Central memory CD4-positive, alpha-beta T cell (primary cell): Measurements from ENCODE around the gene STEAP1B.
"Not testable (repeated sequence)": the region's sequence is repeated elsewhere in the genome, so short reads cannot be mapped to it uniquely, and the experiment has no call there.

Experiments used
- DNase-seq: peaks from one replicate; pipeline ENCODE4 v3.0.0; 2022

Gene STEAP1B

GRCh38 chr7:22496296-22496888 is 3.6 kb downstream of the STEAP1B start:
- DNase-seq: not testable (repeated sequence)

DNA sequence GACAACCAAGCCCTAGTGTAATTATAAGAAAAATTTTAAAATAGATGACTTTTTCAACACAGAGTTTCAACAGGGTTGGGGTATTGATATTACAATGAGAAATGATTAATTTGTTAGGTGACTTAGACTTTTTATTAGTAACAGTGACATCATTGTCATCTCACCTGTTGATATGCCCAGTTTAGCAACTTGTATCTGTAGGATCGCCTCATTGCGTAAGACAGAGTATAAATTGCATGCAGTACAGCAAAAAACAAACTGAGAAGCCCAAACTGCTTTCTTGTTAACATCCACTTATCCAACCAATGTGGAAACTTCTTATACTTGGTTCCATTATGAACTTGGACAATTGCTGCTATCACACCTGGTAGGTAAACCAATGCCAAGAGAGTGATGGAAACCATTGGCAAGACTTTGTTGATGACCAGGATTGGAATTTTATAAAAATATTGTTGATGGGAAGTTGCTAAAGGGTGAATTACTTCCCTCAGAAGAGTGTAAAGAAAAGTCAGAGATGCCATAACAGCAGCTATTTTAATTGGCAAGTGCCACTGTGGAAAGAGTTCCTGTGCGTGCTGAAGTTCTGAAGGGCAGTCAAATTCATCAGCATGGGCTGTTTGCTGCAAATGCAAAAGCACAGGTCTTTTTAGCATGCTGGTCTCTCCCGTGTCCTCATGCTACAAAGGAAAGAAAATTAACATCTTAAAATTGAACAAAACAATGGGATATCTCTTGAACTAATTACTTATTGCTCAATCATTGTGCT is 6.6 kb downstream of the STEAP1B start:
- DNase-seq: not testable (repeated sequence)

- peak; percentile 43 for DNase-seq
These were observed 11.1 kb downstream of the STEAP1B start for GRCh38 chr7:22488643-22489462.

DNA sequence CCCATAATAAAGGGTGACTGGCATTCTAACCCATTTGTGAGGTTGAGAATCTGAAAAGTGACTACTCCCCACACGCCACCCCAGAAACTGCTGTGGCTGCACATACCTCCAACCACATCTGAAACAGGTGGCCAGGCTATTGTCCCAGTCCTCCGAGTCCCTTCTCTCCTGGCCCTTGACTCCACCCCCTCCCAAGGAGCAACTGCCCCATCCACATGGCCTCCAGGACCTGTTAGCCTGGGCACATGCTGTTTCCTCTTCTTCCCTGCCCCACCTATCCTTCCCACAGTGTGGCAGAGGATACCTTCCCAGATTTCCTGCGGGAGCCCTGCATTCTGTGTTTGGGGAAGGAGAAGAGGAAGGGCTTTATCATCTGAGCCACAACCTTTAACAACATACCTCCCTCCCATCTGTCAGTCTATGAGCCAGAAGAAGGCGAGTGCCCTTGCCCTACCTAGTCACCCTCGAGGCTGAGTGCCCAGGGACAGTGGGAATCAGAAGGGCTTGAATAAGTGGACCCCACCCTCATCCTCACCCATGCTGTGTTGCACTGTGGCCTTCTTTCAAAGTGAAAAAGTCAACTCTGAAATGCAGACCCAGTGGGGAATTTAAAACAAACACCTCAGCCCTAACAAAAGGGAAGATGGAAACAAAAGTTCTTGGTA is 11.9 kb downstream of the STEAP1B start:
- DNase-seq: no peak

DNA sequence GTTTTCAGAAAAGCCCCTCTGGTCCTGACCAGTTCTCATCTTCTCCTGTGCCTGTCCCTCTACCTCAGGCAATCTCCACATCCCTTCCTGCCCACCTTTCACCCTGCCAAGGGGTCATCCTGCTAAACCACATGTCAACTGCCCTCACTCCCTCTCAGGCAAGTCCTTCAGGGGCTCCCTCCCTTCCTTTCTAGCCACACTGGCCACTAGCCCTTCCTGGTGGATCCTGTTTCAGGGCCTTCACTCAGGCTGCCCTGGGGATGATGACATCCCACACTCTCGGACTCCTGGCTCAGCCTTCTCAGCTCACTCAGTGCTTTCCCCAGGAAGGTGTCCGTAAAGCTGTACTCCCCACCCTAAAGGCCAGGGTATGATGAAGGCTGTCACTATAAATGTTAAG is 13.4 kb downstream of the STEAP1B start:
- no peak for DNase-seq

GRCh38 chr7:22485189-22485588 is 14.8 kb downstream of the STEAP1B start:
- no peak for DNase-seq

DNA sequence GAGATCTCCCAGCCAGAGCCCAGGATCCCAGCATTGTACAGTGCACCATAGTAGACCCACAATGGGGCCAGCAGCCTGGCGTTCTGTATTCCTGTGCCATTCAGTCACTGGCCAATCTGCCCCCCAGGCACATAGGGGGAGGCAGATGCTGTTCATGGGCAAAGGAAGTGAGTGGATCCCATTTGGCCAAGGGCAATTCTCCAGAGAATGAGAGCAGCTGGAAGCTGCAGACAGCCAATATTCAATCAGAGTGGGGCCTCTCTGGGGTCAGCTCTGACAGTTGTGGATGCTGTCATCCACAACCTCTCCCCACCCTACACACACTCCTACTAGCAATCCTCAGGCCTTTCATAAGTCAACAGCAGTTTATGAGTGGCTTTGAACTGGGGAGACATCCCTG is 17.5 kb downstream of the STEAP1B start:
- DNase-seq: no peak

DNA sequence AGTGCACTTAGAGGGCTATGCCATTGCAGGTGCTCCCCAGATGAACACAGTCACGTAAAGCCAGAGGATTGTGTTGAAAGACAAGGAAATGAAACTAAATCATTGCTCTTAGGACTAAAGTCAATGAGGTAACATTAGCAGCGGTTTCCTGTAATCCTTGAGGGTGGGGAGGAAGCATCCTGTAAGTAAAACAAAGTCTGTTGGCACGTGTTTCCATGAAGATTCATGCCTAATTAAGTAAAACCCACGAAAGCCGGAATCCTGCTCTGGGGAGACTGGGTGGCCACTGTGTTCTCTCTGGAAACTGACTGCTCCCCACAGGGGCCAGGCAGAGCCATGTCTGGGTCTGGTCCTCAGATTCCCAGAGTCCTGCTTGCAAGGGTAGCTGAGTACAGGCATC is 18.3 kb downstream of the STEAP1B start:
- DNase-seq: no peak

DNA sequence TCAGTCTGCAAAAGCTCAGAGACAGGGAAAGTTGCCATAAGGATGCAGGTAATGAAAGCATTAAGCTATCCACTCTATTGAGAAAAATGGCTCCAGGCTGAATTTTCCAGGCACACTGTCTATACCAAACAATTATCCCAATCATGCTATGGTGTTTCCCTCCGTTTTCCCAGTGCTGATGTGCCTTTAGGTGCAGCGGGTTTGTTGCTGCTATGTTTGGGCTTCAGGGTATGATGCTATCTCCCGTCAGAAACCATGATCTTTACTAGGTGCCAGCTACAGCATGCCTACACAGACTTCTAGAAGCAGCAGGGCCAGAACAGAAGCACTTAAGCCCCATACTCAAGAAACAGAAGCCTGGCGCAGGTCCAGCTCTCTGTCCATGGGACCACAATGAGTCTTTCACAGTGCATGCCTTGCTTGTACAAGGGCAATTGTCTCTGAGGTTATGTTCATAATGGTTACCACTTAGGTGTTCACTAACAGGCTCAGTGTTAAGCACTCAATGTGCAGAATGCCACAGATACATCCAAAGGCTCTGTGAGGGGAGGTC is 19.4 kb downstream of the STEAP1B start:
- DNase-seq: no peak

GRCh38 chr7:22477876-22478450 is 22.0 kb downstream of the STEAP1B start:
- DNase-seq: no peak

DNA sequence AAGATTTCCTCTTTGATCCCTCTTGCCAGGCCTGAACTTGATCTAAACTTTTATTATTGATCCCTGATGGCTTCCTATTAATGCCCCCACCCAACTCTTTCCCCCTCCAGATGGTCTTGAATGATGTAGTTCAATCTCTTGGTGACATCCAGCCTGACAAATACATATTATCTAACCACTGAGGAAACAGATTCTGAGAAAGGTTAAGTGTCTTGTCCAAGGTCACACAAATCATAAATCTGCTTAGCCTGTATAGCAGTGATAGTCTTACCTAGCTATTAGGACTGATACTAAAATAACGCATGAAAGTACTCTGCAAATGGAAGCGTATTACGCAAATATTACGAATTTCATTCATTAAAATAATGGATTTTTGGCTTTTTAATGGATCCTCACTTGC is 22.7 kb downstream of the STEAP1B start:
- DNase-seq: no peak

DNA sequence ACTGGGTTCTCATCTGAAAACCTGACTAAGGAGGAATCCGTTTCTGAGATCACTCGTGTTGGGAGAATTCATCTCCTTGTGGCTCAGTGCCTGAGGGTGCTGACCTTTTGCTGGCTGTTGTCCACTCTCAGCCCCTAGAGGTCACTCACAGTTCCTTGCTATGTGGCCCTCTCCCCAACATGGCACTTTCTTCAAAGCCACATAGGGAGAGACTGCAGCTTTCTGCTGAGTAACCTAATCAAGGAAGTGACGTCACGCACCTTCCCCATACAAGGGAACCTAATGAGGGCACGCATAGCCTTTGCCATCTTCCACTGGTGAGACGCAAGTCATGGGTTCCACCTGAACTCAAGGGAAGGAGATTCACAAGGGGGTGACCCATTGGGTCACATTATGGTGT is 23.2 kb downstream of the STEAP1B start:
- DNase-seq: no peak

- no peak for DNase-seq
These were observed 25.3 kb downstream of the STEAP1B start for GRCh38 chr7:22474645-22475044.

- DNase-seq: no peak
These were observed 29.0 kb downstream of the STEAP1B start for GRCh38 chr7:22470981-22471380.

GRCh38 chr7:22469371-22470143 is 30.4 kb downstream of the STEAP1B start:
- no peak for DNase-seq

DNA sequence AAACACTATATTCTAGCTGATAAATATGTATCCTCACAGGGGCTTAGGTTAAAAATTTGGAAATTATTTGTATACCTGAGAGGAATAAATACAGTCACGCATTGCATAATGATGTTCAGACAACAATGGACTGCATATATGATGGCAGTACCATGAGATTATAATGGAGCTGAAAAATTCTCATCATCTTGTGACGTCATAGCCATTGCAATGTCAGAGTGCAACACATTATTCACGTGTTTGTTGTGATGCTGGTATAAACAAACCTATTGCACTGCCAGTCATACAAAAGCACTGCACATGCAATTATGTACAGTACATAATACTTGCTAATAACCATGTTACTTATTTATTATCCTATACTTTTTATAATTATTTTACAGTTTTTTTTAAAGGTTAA is 31.4 kb downstream of the STEAP1B start:
- DNase-seq: no peak

DNA sequence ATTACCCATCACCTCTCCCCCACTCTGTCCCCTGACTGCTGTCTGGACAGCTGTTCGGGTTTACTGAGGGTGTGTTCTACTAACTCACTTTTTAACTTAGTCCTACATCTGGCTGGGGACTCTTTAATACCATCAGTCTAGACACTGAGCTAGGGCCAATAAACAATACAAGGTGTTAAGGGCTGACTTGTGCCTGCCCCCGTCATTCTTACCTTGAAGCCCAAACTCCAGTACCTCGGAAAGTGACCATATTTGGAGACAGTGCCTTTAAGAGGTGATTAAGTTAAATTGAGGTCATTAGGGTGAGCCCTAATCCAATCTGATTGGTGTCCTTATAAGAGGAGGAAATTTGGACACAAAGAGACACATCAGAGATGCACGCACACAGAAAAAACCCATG is 35.7 kb downstream of the STEAP1B start:
- DNase-seq: no peak

DNA sequence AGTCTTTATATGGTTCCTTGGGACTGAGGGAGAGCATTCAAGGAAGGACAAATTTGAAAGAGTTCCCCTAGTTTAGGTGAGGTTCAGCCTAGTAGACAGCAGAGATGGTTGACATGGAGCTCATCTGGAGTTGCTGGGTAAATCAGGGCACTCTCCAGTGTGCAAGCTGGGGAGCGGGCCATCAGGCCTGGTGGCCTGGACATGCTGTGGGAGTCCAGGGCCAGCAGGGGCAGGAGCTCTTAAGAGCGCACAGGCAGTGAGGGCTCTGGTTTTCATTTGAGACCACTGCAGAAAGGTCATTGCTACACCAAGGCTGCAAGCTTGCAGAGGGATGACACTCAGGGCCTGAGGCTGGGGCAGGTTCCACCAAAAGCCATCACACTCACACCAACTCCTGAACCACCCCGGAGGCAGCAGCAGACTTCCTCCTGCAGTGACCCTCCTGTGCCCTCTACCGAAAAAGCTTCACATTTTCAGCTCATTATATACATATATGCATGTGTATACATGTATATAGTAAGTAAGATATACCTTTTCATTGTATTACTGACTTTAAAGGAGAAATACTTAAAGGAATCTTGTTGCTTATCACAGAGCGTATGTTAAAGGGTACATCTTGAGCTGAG is 39.5 kb downstream of the STEAP1B start:
- DNase-seq: no peak

DNA sequence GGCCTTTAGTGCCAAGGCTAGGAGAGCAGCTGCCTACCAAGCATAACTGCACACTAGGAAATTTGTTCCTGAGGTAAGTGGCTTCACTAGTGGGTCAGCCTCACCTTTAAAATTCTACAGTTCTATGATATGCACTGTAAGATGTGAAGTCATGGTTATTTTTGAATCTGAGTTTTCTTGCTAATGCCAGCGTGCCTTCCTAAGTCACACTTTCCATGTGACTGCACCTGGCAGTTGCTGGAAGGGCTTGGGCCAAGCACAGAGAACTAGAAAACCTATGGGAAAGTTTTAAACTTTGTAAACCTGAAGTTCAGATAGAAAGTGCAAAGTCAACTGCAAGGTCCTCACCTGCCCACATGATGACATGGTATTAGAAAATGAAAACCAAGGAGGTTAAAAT is 42.5 kb downstream of the STEAP1B start:
- no peak for DNase-seq

DNA sequence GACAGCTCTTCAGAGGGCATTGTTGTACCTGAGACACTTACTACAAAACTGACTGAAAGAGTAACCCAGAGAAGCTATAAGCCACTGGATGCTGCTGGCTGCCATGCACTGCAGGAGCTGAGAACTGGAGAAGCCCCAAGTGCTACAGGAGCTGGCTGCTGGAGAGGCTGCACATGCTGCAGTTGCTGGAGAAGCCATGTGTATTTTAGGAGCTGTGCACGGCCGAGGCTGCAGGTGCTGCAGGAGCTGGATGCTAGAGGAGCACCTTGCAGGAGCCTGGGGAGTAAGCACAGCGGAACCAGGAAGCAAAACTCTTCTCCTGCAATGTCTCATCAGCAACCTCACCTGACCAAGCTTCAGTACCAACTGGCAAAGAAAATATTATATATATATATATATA is 45.5 kb downstream of the STEAP1B start:
- DNase-seq: no peak

DNA sequence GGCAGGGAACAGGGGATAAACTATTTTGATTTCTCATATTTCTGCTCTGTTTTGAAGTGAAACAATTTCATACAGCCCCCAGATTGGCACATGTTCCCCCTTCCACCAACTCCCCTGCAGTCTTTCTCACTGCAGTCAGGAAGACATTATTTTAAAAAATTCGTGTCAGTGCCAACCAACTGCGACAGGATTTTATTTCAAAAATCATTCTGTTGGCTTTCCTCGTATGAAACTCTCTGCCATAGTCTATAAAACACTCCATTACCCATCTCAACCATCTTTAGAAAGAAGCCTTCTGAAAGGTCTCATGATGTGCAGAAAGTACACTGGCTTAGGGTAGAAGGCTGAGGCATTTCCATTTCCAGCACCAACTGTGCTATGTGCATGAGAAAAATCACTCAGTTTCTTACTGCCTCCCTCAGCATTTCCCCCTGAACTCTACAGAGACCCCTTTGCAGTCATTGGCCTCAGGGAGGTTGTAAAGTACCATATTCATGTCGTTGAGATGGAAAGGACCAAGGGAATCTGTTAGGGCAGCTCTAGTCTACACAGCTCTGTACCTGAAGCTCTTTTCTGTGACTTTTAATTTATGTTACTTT is 46.9 kb downstream of the STEAP1B start:
- DNase-seq: no peak
